Astrocyte of the spinal cord (primary cell): ENCODE results near the gene SH3BP2.

Source experiments
- DNase-seq: peaks from one replicate; pipeline ENCODE4 v3.0.0; 2011; ENCODE audit warnings: low read depth, low spot score
- H3K4me3 ChIP-seq: 2 replicates; pipeline ENCODE4 v1.5.1; 2011; ENCODE audit warnings: low read depth, mild to moderate bottlenecking, low read length, moderate library complexity
- CTCF ChIP-seq: IDR thresholded peaks from 2 replicates; pipeline ENCODE4 v1.5.1; 2012; ENCODE audit warnings: low read depth, mild to moderate bottlenecking, low read length, inconsistent platforms
- in situ Hi-C: cut with HindIII; loops from 2 replicates; pipeline ENCODE4 v1.10.0; 2017; ENCODE audit warnings: low sequenced_read_pairs

The SH3BP2 gene

GRCh38 chr4:2865196-2865780 is 72.4 kb downstream of the SH3BP2 start:
- no peak overlapping the region for H3K4me3 ChIP-seq
- in situ Hi-C loops: no loop called here
- no peak for DNase-seq
- TF ChIP-seq CTCF: no peak

GRCh38 chr4:2866160-2866861 is 73.4 kb downstream of the SH3BP2 start:
- no peak overlapping the region for H3K4me3 ChIP-seq
- DNase-seq: no peak
- in situ Hi-C loops: no loop called here
- no peak for TF ChIP-seq CTCF

GRCh38 chr4:2866891-2867290 is 74.0 kb downstream of the SH3BP2 start:
- TF ChIP-seq CTCF: no peak
- peak; percentile 46 for DNase-seq
- no peak overlapping the region for H3K4me3 ChIP-seq
- in situ Hi-C loops: no loop called here

- H3K4me3 ChIP-seq: no peak overlapping the region
- peak; percentile 32 for DNase-seq
- in situ Hi-C loops: no loop called here
- no peak for TF ChIP-seq CTCF
Measured at GRCh38 chr4:2867758-2868491, 75.0 kb downstream of the SH3BP2 start.

- TF ChIP-seq CTCF: no peak
- in situ Hi-C loops: no loop called here
- no peak for DNase-seq
- H3K4me3 ChIP-seq: no peak overlapping the region
Measured at GRCh38 chr4:2868877-2869487, 76.1 kb downstream of the SH3BP2 start.

- in situ Hi-C loops: no loop called here
- no peak overlapping the region for H3K4me3 ChIP-seq
- no peak for DNase-seq
- TF ChIP-seq CTCF: no peak
Measured at GRCh38 chr4:2869659-2870058, 76.8 kb downstream of the SH3BP2 start.
